Measurements from ENCODE around the gene CHML. TPM values are rescaled to one million over a fixed set of nuclear protein-coding genes. Genes with fewer than 3 reads are reported as not detected.

The CHML gene
- total and polyA plus RNA-seq, 10 of the 15 experiments (the other 5 are each of a cell fraction or from before 2014, with no cell fraction given) = 2.0 to 15.5 (median 6.0) TPM

DNA sequence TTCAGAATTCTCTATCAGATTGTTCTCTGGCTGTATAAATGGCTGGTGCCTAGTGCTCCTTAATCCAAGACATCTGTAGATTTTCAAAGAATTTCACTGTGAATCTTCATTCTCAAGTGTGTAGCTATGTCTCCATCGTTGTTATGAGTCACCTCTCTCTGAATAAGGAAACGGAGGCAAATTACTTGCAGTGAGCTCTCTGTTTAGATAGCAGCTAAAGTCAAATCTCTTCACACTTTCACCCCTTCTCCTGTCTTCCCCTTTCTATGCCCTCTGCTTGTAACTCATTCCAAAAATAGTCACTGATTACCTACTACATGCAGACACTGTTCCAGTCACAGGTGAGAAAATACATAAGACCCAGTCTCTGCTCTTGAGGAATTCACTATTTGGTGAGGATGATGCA, 39.7 kb downstream of the CHML start:
- no peak overlapping the region for H3K4me2 ChIP-seq (ENCODE audit: control insufficient read depth, insufficient read depth)

DNA sequence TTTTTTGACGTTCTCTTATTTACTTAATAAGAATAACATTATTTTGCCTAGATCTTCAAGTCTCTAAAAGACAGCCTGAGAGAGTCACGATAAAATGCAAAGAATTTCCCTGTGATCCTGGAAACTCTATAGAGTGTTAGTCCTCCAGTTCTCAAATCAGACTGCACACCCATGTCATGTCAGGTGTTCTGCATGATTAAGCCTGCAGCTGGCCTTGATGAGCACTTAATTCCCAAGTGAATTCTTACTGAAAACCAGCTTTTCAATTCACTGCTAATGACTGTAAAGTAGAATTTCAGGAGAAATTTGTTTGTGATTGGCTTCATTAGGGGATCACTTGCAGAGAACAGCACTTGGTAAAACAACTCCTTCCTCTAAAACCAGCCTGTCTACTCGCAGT, 41.9 kb downstream of the CHML start:
- Histone ChIP-seq H3K9me3 (replicated peaks; ENCODE audit: control insufficient read depth, insufficient read depth, low read length) (no peaks in the 10 kb centered on the region), H3K9ac (ENCODE audit: control insufficient read depth, insufficient read depth, low read length) (no peak overlapping the region), H3K4me1 (ENCODE audit: control insufficient read depth, insufficient read depth, low read length) (peaks cover 4% of the 10 kb centered on the region; the same call in 1 of the 2 replicates), H3K36me3 (ENCODE audit: control insufficient read depth in 2 of 2, insufficient read depth in 2 of 2, low read length in 1 of 2) (no peaks in the 10 kb centered on the region; a peak in 1 of 4 replicates), H4K20me1 (ENCODE audit: control insufficient read depth, insufficient read depth) (no peaks in the 10 kb centered on the region), H3K4me2 (ENCODE audit: control insufficient read depth, insufficient read depth) (no peak overlapping the region), H3K4me3 (no peak overlapping the region), H3K27me3 (replicated peaks in 1 of 2; ENCODE audit: control insufficient read depth in 2 of 2, insufficient read depth in 2 of 2, low read length in 1 of 2) (no peaks in the 10 kb centered on the region; a peak in 1 of 4 replicates), H3K79me2 (ENCODE audit: control insufficient read depth, insufficient read depth, low read length) (no peaks in the 10 kb centered on the region), H3K27ac (ENCODE audit: control insufficient read depth, insufficient read depth) (no peak overlapping the region), H2AFZ (ENCODE audit: control insufficient read depth, low read depth, low read length) (peak overlapping the region; percentile 19; the same call in 1 of the 2 replicates)
- SMC1A ChIA-PET (ENCODE audit: uncharacterized antibody, unreplicated experiment) = interaction anchor here (0.9 to 1.0 kb wide), 2 partner anchors 13 to 66 kb away, joined by 3 to 4 read pairs; no protein-coding TSS in a partner anchor
- WGBS (ENCODE audit: insufficient coverage, insufficient replicate concordance, low lambda C conversion rate, missing lambda C conversion rate) = 0% methylated on average over 3 of the region's 3 CpGs
- in situ Hi-C loops (cut with MboI) = no loop called here
- DNase-seq (ENCODE audit: low read depth, low spot score) (peak; percentile 16), ATAC-seq (no peak), FAIRE-seq (no peak)
- BruUV-seq (replicated peaks) = no TSS peak
- CTCF ChIA-PET = interaction anchor here (0.5 to 4.4 kb wide), 3 partner anchors 13 to 606 kb away, joined by 3 to 30 read pairs (median 3); no protein-coding TSS in a partner anchor
- RAD21 ChIA-PET (ENCODE audit: unreplicated experiment) = interaction anchor here (1.6 kb wide), 1 partner anchor 13 kb away, joined by 4 read pairs; no protein-coding TSS in a partner anchor
- TF ChIP-seq SMAD1 (IDR thresholded peaks at IDR 0.05; ENCODE audit: low read depth, partially characterized antibody) (no peak), MEF2B (IDR thresholded peaks at IDR 0.05; ENCODE audit: partially characterized antibody, poor library complexity, severe bottlenecking) (peak; percentile 28)
- POLR2A ChIA-PET = no interaction called here
- intact Hi-C loops (cut with micrococcal nuclease; ENCODE audit: unreplicated experiment) = no loop called here

More for the DNA sequence above, 39.7 kb downstream of the CHML start:
- BruUV-seq (replicated peaks) = no TSS peak
- H2AFZ ChIP-seq (ENCODE audit: control insufficient read depth, low read depth, low read length) = peak overlapping the region; percentile 25; the same call in 1 of the 2 replicates
- no peaks in the 10 kb centered on the region for H3K79me2 ChIP-seq (ENCODE audit: control insufficient read depth, insufficient read depth, low read length)
- ATAC-seq = peak; percentile 55
- H3K36me3 ChIP-seq (ENCODE audit: control insufficient read depth in 2 of 2, insufficient read depth in 2 of 2, low read length in 1 of 2) = no peaks in the 10 kb centered on the region
- H3K9me3 ChIP-seq (replicated peaks; ENCODE audit: control insufficient read depth, insufficient read depth, low read length) = no peaks in the 10 kb centered on the region
- H4K20me1 ChIP-seq (ENCODE audit: control insufficient read depth, insufficient read depth) = no peaks in the 10 kb centered on the region
- 3% methylated on average over 2 of the region's 2 CpGs for WGBS (ENCODE audit: insufficient coverage, insufficient replicate concordance, low lambda C conversion rate, missing lambda C conversion rate)
- H3K4me3 ChIP-seq = no peak overlapping the region
- TF ChIP-seq MEF2B (IDR thresholded peaks at IDR 0.05; ENCODE audit: partially characterized antibody, poor library complexity, severe bottlenecking) (peak; percentile 16), SPI1 (IDR thresholded peaks at IDR 0.05; ENCODE audit: borderline replicate concordance, insufficient read depth, low read depth, low read length) (0 out of 2 replicates have a peak, but pooled peaks have one; percentile 19), MEF2A (IDR thresholded peaks at IDR 0.05; ENCODE audit: insufficient read depth, low read depth, low read length) (peak; percentile 77; the same call in 1 of the 2 replicates)
- TF ChIP-seq, protein P1, sequence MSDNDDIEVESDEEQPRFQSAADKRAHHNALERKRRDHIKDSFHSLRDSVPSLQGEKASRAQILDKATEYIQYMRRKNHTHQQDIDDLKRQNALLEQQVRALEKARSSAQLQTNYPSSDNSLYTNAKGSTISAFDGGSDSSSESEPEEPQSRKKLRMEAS (IDR thresholded peaks at IDR 0.05; ENCODE audit: low read depth, low read length) = no peak
- ChIA-PET POLR2A (no interaction called here), CTCF (interaction anchor here (0.6 to 1.2 kb wide), 3 partner anchors 9 to 250 kb away, joined by 3 to 4 read pairs (median 4); no protein-coding TSS in a partner anchor), SMC1A (ENCODE audit: uncharacterized antibody, unreplicated experiment) (interaction anchor here (1.1 kb wide), 2 partner anchors 11 to 49 kb away, joined by 3 to 4 read pairs; no protein-coding TSS in a partner anchor), RAD21 (ENCODE audit: unreplicated experiment) (interaction anchor here (1.0 kb wide), 1 partner anchor 10 kb away, joined by 4 read pairs; no protein-coding TSS in a partner anchor)
- no peak for FAIRE-seq
- H3K27ac ChIP-seq (ENCODE audit: control insufficient read depth, insufficient read depth) = no peak overlapping the region
- no peak overlapping the region for H3K9ac ChIP-seq (ENCODE audit: control insufficient read depth, insufficient read depth, low read length)
- H3K4me1 ChIP-seq (ENCODE audit: control insufficient read depth, insufficient read depth, low read length) = peaks cover 4% of the 10 kb centered on the region; the same call in 1 of the 2 replicates
- no peaks in the 10 kb centered on the region; a peak in 1 of 4 replicates for H3K27me3 ChIP-seq (replicated peaks in 1 of 2; ENCODE audit: control insufficient read depth in 2 of 2, insufficient read depth in 2 of 2, low read length in 1 of 2)
- intact Hi-C loops (cut with micrococcal nuclease; ENCODE audit: unreplicated experiment) = no loop called here
- in situ Hi-C loops (cut with MboI) = no loop called here
- DNase-seq (ENCODE audit: low read depth, low spot score) = peak; percentile 23

Measured in GM12878 (cell line).